ENCODE results near the gene ACIN1. TPM values are rescaled to one million over a fixed set of nuclear protein-coding genes. Genes with fewer than 3 reads are reported as not detected.

Gene ACIN1
- 92.0 to 104 TPM (median 96.7 TPM) in 3 replicates for polyA plus RNA-seq
- polyA plus RNA-seq (2011; ENCODE audit: low read depth): 38.9 TPM
- 43.4 and 46.3 TPM in 2 replicates for polyA plus RNA-seq (2011; cell fraction: cytosol; rRNA removed)
- polyA plus RNA-seq (2011; cell fraction: nucleus; rRNA removed): 345 and 378 TPM in 2 replicates
- polyA plus RNA-seq (2012; ENCODE audit: low replicate concordance): 56.1 and 89.9 TPM in 2 replicates
- polyA minus RNA-seq: 69.6 to 117 TPM (median 76.3 TPM) in 3 replicates
- polyA minus RNA-seq (2011; cell fraction: cytosol; rRNA and poly(A)+ RNA removed): 29.4 TPM
- polyA minus RNA-seq (2011; cell fraction: nucleus; rRNA and poly(A)+ RNA removed): 78.8 and 118 TPM in 2 replicates

GRCh38 chr14:23094666-23095195 is at the start of gene ACIN1:
Gene ACIN1, minus strand, starts transcription at chr14:23095136. Its CDS starts 24 bp downstream, at chr14:23095112.
- Histone ChIP-seq H3K27me3 (ENCODE audit: control insufficient read depth, extremely low read depth, insufficient read depth, low read length) (no peaks in the 10 kb centered on the region), H3K9me3 (ENCODE audit: control insufficient read depth, low read depth, low read length) (no peaks in the 10 kb centered on the region), H3K4me2 (ENCODE audit: control insufficient read depth, extremely low read depth, insufficient read depth, low read depth, low read length) (peak within 1 kb of the TSS; percentile 98), H3K9me1 (ENCODE audit: control insufficient read depth, extremely low read depth, insufficient read depth, low read length) (peaks cover 4% of the 10 kb centered on the region), H3K4me1 (ENCODE audit: control insufficient read depth, extremely low read depth, insufficient read depth, low read length) (peaks cover 21% of the 10 kb centered on the region), H4K20me1 (ENCODE audit: control insufficient read depth, extremely low read depth, insufficient read depth, low read length) (peaks cover 17% of the 10 kb centered on the region), H3K4me3 (ENCODE audit: control insufficient read depth in 2 of 3, extremely low read depth in 1 of 3, insufficient read depth in 2 of 3, low read depth in 1 of 3, low read length in 3 of 3) (peak within 1 kb of the TSS; percentile 86 to 99 (median 99)), H3K79me2 (ENCODE audit: control insufficient read depth, insufficient read depth, low read length) (peaks cover 88% of the 10 kb centered on the region), H3K9ac (ENCODE audit: control insufficient read depth, extremely low read depth, insufficient read depth, low read length) (peak within 1 kb of the TSS; percentile 100), H3K27ac (ENCODE audit: control insufficient read depth, insufficient read depth, low read length) (peak within 1 kb of the TSS; percentile 99), H2AFZ (ENCODE audit: control insufficient read depth, low read length) (peak within 1 kb of the TSS; percentile 99), H3K36me3 (ENCODE audit: control insufficient read depth in 2 of 2, extremely low read depth in 1 of 2, insufficient read depth in 2 of 2, low read length in 2 of 2) (peaks cover 16 to 37% of the 10 kb centered on the region in 2 experiments)
- FAIRE-seq (no peak), DNase-seq (ENCODE audit: low read depth, low spot score) (peak; percentile 58)
- dilution Hi-C loops (cut with MboI; ENCODE audit: extremely low pct_ligation_motif_present, low sequenced_read_pairs): no loop called here
- no peak for TF ChIP-seq CTCF (optimal IDR thresholded peaks at IDR 0.05 in 1 of 3, IDR thresholded peaks at IDR 0.05 in 1 of 3, conservative IDR thresholded peaks at IDR 0.05 in 1 of 3; ENCODE audit: extremely low read depth in 1 of 3, insufficient read depth in 2 of 3, low read length in 3 of 3)
- no peak for TF ChIP-seq EZH2 (IDR thresholded peaks at IDR 0.05; ENCODE audit: low read length)

GRCh38 chr14:23143911-23144310 is 49.0 kb upstream of the ACIN1 start:
- Histone ChIP-seq H3K36me3 (ENCODE audit: control insufficient read depth in 2 of 2, extremely low read depth in 1 of 2, insufficient read depth in 2 of 2, low read length in 2 of 2) (peaks cover 7% of the 10 kb centered on the region in 2 experiments), H3K4me1 (ENCODE audit: control insufficient read depth, extremely low read depth, insufficient read depth, low read length) (peaks cover 20% of the 10 kb centered on the region), H2AFZ (ENCODE audit: control insufficient read depth, low read length) (no peak overlapping the region), H3K9ac (ENCODE audit: control insufficient read depth, extremely low read depth, insufficient read depth, low read length) (no peak overlapping the region), H3K27ac (ENCODE audit: control insufficient read depth, insufficient read depth, low read length) (no peak overlapping the region), H3K4me2 (ENCODE audit: control insufficient read depth, extremely low read depth, insufficient read depth, low read depth, low read length) (no peak overlapping the region), H3K79me2 (ENCODE audit: control insufficient read depth, insufficient read depth, low read length) (no peaks in the 10 kb centered on the region), H4K20me1 (ENCODE audit: control insufficient read depth, extremely low read depth, insufficient read depth, low read length) (no peaks in the 10 kb centered on the region), H3K4me3 (ENCODE audit: control insufficient read depth in 2 of 3, extremely low read depth in 1 of 3, insufficient read depth in 2 of 3, low read depth in 1 of 3, low read length in 3 of 3) (no peak overlapping the region), H3K27me3 (ENCODE audit: control insufficient read depth, extremely low read depth, insufficient read depth, low read length) (no peaks in the 10 kb centered on the region), H3K9me1 (ENCODE audit: control insufficient read depth, extremely low read depth, insufficient read depth, low read length) (no peaks in the 10 kb centered on the region), H3K9me3 (ENCODE audit: control insufficient read depth, low read depth, low read length) (no peaks in the 10 kb centered on the region)
- dilution Hi-C loops (cut with MboI; ENCODE audit: extremely low pct_ligation_motif_present, low sequenced_read_pairs): no loop called here
- no peak for DNase-seq (ENCODE audit: low read depth, low spot score)
- TF ChIP-seq EZH2 (IDR thresholded peaks at IDR 0.05; ENCODE audit: low read length) (no peak), CTCF (optimal IDR thresholded peaks at IDR 0.05 in 1 of 3, IDR thresholded peaks at IDR 0.05 in 1 of 3, conservative IDR thresholded peaks at IDR 0.05 in 1 of 3; ENCODE audit: extremely low read depth in 1 of 3, insufficient read depth in 2 of 3, low read length in 3 of 3) (no peak)
- FAIRE-seq: no peak

Data from keratinocyte (primary cell).